ENCODE measurements around the gene TRIM2. TPM values are rescaled to one million over a fixed set of nuclear protein-coding genes. Genes with fewer than 3 reads are reported as not detected.

The TRIM2 gene
- total RNA-seq, 1 donor, result 39.8 TPM

- Histone ChIP-seq H3K4me1 (ENCODE audit: insufficient read depth, low read length) (peaks cover 24% of the 10 kb centered on the region), H3K4me3 (ENCODE audit: insufficient read depth, low read length) (peak overlapping the region; percentile 80), H3K36me3 (ENCODE audit: insufficient read depth, low read length) (no peaks in the 10 kb centered on the region), H3K79me2 (ENCODE audit: insufficient read depth, low read length) (peaks cover 32% of the 10 kb centered on the region), H4K20me1 (ENCODE audit: insufficient read depth, low read length) (no peaks in the 10 kb centered on the region), H2AFZ (ENCODE audit: low read length) (peak overlapping the region; percentile 96), H3K9me3 (ENCODE audit: low read depth, low read length) (no peaks in the 10 kb centered on the region), H3K27ac (ENCODE audit: low read depth, low read length) (peak overlapping the region; percentile 83), H3K4me2 (ENCODE audit: insufficient read depth, low read length) (peak overlapping the region; percentile 99), H3K27me3 (ENCODE audit: insufficient read depth, low read length) (no peaks in the 10 kb centered on the region)
- no peak for TF ChIP-seq CTCF (IDR thresholded peaks at IDR 0.05; ENCODE audit: extremely low read depth, low read depth, low read length)
- DNase-seq (ENCODE audit: insufficient read length, low spot score, missing footprints), result peak; percentile 76
These were observed 18.6 kb downstream of the TRIM2 start for GRCh38 chr4:153222707-153223426.

- H4K20me1 ChIP-seq (ENCODE audit: insufficient read depth, low read length), result no peaks in the 10 kb centered on the region
- no peaks in the 10 kb centered on the region for H3K27me3 ChIP-seq (ENCODE audit: insufficient read depth, low read length)
- no peaks in the 10 kb centered on the region for H3K36me3 ChIP-seq (ENCODE audit: insufficient read depth, low read length)
- peak overlapping the region; percentile 96 for H2AFZ ChIP-seq (ENCODE audit: low read length)
- peaks cover 35% of the 10 kb centered on the region for H3K79me2 ChIP-seq (ENCODE audit: insufficient read depth, low read length)
- peak overlapping the region; percentile 83 for H3K27ac ChIP-seq (ENCODE audit: low read depth, low read length)
- TF ChIP-seq CTCF (IDR thresholded peaks at IDR 0.05; ENCODE audit: extremely low read depth, low read depth, low read length), result no peak
- DNase-seq (ENCODE audit: insufficient read length, low spot score, missing footprints), result no peak
- no peaks in the 10 kb centered on the region for H3K9me3 ChIP-seq (ENCODE audit: low read depth, low read length)
- peak overlapping the region; percentile 99 for H3K4me2 ChIP-seq (ENCODE audit: insufficient read depth, low read length)
- H3K4me1 ChIP-seq (ENCODE audit: insufficient read depth, low read length), result peaks cover 29% of the 10 kb centered on the region
- peak overlapping the region; percentile 80 for H3K4me3 ChIP-seq (ENCODE audit: insufficient read depth, low read length)
These were observed 19.2 kb downstream of the TRIM2 start for GRCh38 chr4:153223427-153223801.

GRCh38 chr4:153223930-153224329, 19.7 kb downstream of the TRIM2 start:
- no peak for DNase-seq (ENCODE audit: insufficient read length, low spot score, missing footprints)
- Histone ChIP-seq H3K27ac (ENCODE audit: low read depth, low read length) (peak overlapping the region; percentile 83), H3K4me3 (ENCODE audit: insufficient read depth, low read length) (peak overlapping the region; percentile 80), H3K4me2 (ENCODE audit: insufficient read depth, low read length) (peak overlapping the region; percentile 99), H3K9me3 (ENCODE audit: low read depth, low read length) (no peaks in the 10 kb centered on the region), H2AFZ (ENCODE audit: low read length) (peak overlapping the region; percentile 96), H4K20me1 (ENCODE audit: insufficient read depth, low read length) (peaks cover 2% of the 10 kb centered on the region), H3K79me2 (ENCODE audit: insufficient read depth, low read length) (peaks cover 35% of the 10 kb centered on the region), H3K36me3 (ENCODE audit: insufficient read depth, low read length) (no peaks in the 10 kb centered on the region), H3K27me3 (ENCODE audit: insufficient read depth, low read length) (no peaks in the 10 kb centered on the region), H3K4me1 (ENCODE audit: insufficient read depth, low read length) (peaks cover 34% of the 10 kb centered on the region)
- TF ChIP-seq CTCF (IDR thresholded peaks at IDR 0.05; ENCODE audit: extremely low read depth, low read depth, low read length), result no peak

- Histone ChIP-seq H3K27me3 (ENCODE audit: insufficient read depth, low read length) (no peaks in the 10 kb centered on the region), H3K4me2 (ENCODE audit: insufficient read depth, low read length) (peak overlapping the region; percentile 99), H3K27ac (ENCODE audit: low read depth, low read length) (no peak overlapping the region), H3K36me3 (ENCODE audit: insufficient read depth, low read length) (no peaks in the 10 kb centered on the region), H3K4me3 (ENCODE audit: insufficient read depth, low read length) (no peak overlapping the region), H3K79me2 (ENCODE audit: insufficient read depth, low read length) (peaks cover 35% of the 10 kb centered on the region), H4K20me1 (ENCODE audit: insufficient read depth, low read length) (peaks cover 2% of the 10 kb centered on the region), H3K4me1 (ENCODE audit: insufficient read depth, low read length) (peaks cover 35% of the 10 kb centered on the region), H2AFZ (ENCODE audit: low read length) (no peak overlapping the region), H3K9me3 (ENCODE audit: low read depth, low read length) (no peaks in the 10 kb centered on the region)
- DNase-seq (ENCODE audit: insufficient read length, low spot score, missing footprints), result no peak
- TF ChIP-seq CTCF (IDR thresholded peaks at IDR 0.05; ENCODE audit: extremely low read depth, low read depth, low read length), result no peak
These were observed 20.2 kb downstream of the TRIM2 start for GRCh38 chr4:153224474-153224873.
